Gastroesophageal sphincter (tissue), 3 donors: ENCODE results near the gene LSM4.

Experiments
- CTCF ChIP-seq, 4 experiments: fragments of 200-600 bp in 2 of 4; fragments of 450-650 bp in 2 of 4; sonication (generic) in 1 of 4; IDR thresholded peaks; one replicate each; pipeline ENCODE4 v1.5.1; 2017 to 2019; ENCODE audit warnings: antibody characterized with exemption in 4 of 4, mild to moderate bottlenecking in 2 of 4, moderate library complexity in 2 of 4
- POLR2AphosphoS5 ChIP-seq: sonication (generic); formaldehyde crosslinking; IDR thresholded peaks from one replicate; pipeline ENCODE4 v1.6.1; 2017; ENCODE audit warnings: antibody characterized with exemption

GRCh38 chr19:18283338-18283737 is 39.5 kb downstream of the LSM4 start:
- no peak for TF ChIP-seq POLR2AphosphoS5
- TF ChIP-seq CTCF (IDR thresholded peaks at IDR 0.05), result no peak
